Measurements from ENCODE around the gene MCUR1. TPM values are rescaled to one million over a fixed set of nuclear protein-coding genes. Genes with fewer than 3 reads are reported as not detected.

Gene MCUR1
- total RNA-seq, 1 experiment from 2014 or later = 35.4 TPM

DNA sequence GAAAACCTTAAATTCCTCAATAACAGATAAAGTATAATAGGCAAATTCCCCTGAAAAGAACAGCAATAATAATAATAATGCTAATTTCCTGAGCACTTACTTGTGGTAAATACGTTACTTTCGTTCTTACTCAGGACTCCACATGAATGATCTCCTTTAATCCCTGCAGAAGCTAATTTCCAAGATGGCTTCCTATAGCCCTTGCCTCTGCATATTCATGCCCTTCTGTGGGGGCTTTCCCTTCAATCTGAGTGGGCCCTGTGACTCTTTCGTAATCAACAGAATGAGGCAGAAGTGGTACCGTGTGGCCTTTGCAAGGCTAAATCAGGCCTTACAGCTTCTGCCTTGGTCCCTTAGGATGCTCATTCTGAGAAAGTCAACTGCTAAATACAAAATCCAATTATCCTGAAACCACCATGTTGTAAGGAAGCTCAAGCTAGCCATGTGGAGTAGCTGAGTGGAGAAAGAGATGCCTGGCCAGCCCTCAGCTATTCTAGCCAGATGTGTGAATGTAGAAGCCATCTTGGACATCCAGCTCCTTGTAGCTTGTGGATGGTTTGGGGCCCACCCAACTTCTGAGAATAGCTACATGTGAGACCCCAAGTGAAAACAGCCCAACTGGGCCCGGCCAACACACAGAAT lies 50.5 kb downstream of the MCUR1 start:
- DNase-seq = no peak
- H4K5ac ChIP-seq (ENCODE audit: insufficient read length, low read depth, low read length) = no peak overlapping the region
- TF ChIP-seq, protein P1, sequence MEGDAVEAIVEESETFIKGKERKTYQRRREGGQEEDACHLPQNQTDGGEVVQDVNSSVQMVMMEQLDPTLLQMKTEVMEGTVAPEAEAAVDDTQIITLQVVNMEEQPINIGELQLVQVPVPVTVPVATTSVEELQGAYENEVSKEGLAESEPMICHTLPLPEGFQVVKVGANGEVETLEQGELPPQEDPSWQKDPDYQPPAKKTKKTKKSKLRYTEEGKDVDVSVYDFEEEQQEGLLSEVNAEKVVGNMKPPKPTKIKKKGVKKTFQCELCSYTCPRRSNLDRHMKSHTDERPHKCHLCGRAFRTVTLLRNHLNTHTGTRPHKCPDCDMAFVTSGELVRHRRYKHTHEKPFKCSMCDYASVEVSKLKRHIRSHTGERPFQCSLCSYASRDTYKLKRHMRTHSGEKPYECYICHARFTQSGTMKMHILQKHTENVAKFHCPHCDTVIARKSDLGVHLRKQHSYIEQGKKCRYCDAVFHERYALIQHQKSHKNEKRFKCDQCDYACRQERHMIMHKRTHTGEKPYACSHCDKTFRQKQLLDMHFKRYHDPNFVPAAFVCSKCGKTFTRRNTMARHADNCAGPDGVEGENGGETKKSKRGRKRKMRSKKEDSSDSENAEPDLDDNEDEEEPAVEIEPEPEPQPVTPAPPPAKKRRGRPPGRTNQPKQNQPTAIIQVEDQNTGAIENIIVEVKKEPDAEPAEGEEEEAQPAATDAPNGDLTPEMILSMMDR (conservative IDR thresholded peaks at IDR 0.05) = no peak
- Mint-ChIP-seq H3K4me1 (peaks cover 10% of the 10 kb centered on the region in 2 experiments), H3K4me3 (no peak overlapping the region), H3K27ac (no peak overlapping the region), H3K9me3 (no peaks in the 10 kb centered on the region), H3K36me3 (ENCODE audit: insufficient read depth in 1 of 3, low read depth in 3 of 3) (no peaks in the 10 kb centered on the region), H3K27me3 (ENCODE audit: low read depth) (peaks cover 2% of the 10 kb centered on the region)
- no peak overlapping the region for H2AFZ ChIP-seq (ENCODE audit: low read length)
- H2BK120ac ChIP-seq (ENCODE audit: low read depth, low read length, poor library complexity, severe bottlenecking) = no peak overlapping the region
- H4K20me1 ChIP-seq (ENCODE audit: control insufficient read depth, insufficient read depth, insufficient read length) = no peaks in the 10 kb centered on the region
- H4K8ac ChIP-seq (replicated peaks; ENCODE audit: insufficient read length, low read depth, low read length) = no peak overlapping the region
- no CpG with 5 or more reads among the region's 5 CpGs for WGBS (ENCODE audit: extremely low coverage, insufficient read length, low lambda C conversion rate)
- H2BK20ac ChIP-seq (ENCODE audit: low read depth, low read length, poor library complexity, severe bottlenecking) = no peak overlapping the region
- no peak overlapping the region for H2BK5ac ChIP-seq (ENCODE audit: insufficient read length, low read length)
- H3K56ac ChIP-seq (ENCODE audit: insufficient read length, low read depth, low read length) = no peak overlapping the region
- H3K79me1 ChIP-seq (ENCODE audit: insufficient read depth, low read depth, low read length, poor library complexity, severe bottlenecking) = no peaks in the 10 kb centered on the region
- no peak overlapping the region for H3K9ac ChIP-seq (ENCODE audit: extremely low read depth, insufficient read length, low read length)
- H3K79me2 ChIP-seq (ENCODE audit: insufficient read depth, low read length) = no peaks in the 10 kb centered on the region
- no peak overlapping the region for H3K4me2 ChIP-seq (ENCODE audit: insufficient read depth, insufficient read length, low read length)
- no peak overlapping the region for H2BK12ac ChIP-seq (ENCODE audit: insufficient read length, low read depth, low read length)
- H3K27ac ChIP-seq (ENCODE audit: insufficient read length, low read depth, low read length) = no peak overlapping the region
- no peak overlapping the region for H3T11ph ChIP-seq (ENCODE audit: low read length)
- no peak overlapping the region for H3K14ac ChIP-seq (ENCODE audit: insufficient read depth, low read length)
- no peak overlapping the region for H2AK5ac ChIP-seq (ENCODE audit: insufficient read length, low read length)
- H3K27me3 ChIP-seq (ENCODE audit: insufficient read depth, low read length) = no peaks in the 10 kb centered on the region
- no peak overlapping the region for H4K91ac ChIP-seq (ENCODE audit: insufficient read length, low read depth, low read length)
- H3K4me1 ChIP-seq (ENCODE audit: insufficient read depth, low read length) = peaks cover 3% of the 10 kb centered on the region; the same call in 1 of the 2 replicates
- no peak overlapping the region for H2BK15ac ChIP-seq (ENCODE audit: low read depth, low read length)
- H3K23me2 ChIP-seq (ENCODE audit: insufficient read length, low read depth, low read length, poor library complexity, severe bottlenecking) = no peaks in the 10 kb centered on the region
- no peak overlapping the region for H3K18ac ChIP-seq (ENCODE audit: insufficient read length, low read depth, low read length)
- H3K23ac ChIP-seq (ENCODE audit: insufficient read length, low read depth, low read length) = no peak overlapping the region
- no peak overlapping the region for H3K4ac ChIP-seq (ENCODE audit: low read depth, low read length)
- H3K9me3 ChIP-seq (ENCODE audit: control insufficient read depth, low read depth, low read length) = no peaks in the 10 kb centered on the region
